HG03520 (cell line): ENCODE results near the gene SLC37A1.

Source experiments
- ATAC-seq: cut with Tn5 transposase; IDR thresholded peaks from one replicate; pipeline ENCODE4 v1.9.1; 2021; ENCODE audit warnings: mild to moderate bottlenecking, moderate library complexity; ENCODE audit not compliant: unreplicated experiment

Gene SLC37A1

DNA sequence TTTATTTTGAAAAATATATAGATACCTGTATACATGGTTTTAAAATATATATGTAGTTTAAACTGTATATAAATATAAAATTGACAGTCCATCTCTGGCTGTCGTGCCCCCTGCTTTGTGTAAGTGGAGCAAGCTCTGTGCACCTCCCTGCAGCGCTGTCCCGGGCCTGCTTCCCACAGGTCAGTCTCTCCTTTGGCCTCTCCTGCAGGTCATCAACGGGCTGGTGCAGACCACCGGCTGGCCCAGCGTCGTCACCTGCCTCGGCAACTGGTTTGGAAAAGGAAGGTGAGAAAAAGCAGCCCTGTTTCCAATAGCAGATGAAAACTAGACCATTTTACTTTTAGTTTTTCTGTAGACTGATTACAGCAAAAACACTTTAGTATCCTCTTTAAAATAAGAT, 28.5 kb downstream of the SLC37A1 start:
- ATAC-seq = no peak

DNA sequence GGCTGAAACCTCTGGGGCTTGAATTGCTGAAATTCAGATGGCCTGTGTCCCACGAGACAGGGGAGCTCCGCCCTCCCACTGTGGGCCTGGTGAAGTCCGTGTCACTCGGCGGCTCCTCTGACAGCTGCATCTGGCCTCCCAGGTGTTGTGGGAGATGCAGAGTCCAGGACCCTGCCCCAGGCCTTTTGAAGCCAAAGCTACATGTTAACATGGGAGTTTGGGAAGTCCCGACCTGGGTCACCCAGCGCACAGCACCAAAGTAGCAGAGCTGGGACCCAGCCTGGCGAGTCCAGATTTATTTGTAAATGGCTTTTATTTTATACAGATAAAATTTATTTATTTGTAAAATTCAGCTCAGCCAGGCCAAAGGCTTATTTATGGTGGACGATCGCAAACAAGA, 28.9 kb downstream of the SLC37A1 start:
- no peak for ATAC-seq

DNA sequence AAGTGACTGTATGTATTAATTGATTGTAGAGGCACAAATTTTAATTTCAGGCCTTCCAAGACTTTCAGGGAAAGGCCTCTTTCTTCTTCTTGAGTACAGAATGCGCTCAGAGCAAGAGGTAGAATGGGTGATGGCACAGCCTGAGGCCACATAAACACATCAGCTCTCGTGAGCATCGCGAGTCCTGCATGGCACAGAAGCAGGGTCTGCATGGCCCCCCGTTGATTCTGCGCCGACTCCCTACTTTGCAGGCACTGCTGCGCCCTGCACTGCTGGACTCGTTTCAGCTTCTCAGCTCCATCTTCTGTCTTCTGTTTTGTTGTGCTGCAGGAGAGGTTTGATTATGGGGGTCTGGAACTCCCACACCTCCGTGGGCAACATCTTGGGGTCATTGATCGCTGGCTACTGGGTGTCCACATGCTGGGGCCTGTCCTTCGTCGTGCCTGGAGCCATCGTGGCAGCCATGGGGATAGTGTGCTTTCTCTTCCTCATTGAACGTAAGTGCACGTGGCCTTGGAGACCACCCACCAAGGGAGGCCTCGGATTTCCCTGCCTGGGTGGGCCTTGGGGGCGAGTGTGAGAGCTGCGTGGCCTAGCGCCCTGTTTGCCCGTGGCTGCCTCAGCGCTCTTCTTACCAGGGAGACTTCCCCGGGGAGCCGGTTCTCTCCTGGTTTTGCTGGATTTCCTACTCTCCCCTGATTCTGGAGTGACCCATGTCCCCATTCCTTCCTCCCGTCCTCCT, 29.6 kb downstream of the SLC37A1 start:
- no peak for ATAC-seq

DNA sequence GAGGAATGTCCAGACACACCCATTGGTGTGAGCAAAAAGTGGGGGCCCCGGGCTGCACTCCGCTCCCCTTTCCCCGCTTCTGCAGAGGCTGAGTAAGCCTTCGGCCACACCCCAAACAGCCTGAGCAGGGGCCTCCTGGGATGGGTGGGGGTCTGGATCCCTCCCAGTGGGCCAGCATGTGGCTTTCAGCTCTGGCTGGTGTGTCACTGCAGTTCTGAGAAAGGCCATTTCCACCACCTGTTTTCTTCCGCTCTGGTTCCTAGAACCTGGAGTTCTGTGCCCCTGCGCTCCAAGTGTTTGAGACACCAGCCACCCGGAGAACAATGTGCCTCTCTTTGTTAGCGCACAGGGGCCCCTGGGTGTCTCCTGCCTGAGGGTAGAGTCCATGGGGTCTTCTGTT, 30.9 kb downstream of the SLC37A1 start:
- no peak for ATAC-seq

DNA sequence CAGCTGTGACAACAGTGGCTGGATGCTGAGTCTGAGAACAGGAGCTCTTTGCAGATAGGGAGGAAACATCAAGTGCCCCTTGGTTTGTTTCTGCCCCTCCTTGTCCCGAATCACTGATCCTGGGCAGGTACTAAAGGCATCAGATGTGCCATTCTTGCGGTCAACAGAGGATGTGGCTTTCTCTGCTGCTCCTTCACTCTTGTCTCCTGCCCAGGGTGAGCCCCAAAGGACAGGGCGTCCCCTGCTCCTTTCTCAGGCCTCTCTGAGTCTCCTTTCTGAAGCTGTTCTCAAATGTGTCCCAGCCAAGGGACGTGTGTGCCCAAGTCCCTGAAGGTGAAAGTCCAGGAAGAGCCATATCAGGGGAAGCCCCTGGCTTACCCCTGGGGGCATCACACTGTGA, 31.7 kb downstream of the SLC37A1 start:
- ATAC-seq = no peak

DNA sequence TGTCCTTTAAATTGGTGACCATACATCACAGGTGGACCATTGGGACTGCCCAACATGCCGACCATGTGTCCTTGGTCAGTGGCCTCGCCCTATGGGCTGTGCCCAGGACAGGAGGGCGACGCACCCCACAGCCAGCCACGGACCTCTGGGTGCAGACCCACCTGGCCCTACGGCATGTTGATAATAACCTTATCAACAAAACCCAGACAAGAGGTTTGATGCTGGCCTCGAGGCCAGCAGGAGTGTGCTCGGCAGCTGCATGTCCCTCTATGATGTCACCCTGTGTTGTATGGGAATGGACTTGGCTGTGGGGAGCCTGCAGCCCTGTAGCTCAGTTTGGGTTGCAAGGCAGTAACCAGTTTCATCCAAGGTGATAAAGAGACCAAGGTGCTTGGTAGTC, 32.1 kb downstream of the SLC37A1 start:
- no peak for ATAC-seq

DNA sequence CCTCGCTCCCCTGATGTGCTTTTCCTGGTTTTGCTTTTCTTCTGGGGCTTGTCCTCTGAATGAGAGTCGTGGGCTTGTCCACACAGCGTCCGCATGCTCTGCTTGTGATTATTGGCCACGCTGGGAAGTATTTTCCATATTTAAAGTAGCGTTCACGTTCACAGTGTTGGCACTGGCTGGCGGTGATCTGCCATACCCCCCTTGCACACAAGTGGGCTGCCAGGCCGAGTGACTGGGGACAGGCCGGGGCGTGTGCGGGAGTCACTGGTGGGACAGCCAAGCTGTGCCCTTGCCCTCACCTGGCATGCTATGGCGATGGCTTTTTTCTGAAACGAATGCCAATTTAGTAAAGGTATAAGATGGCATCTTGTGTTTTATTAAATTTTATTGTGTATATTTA, 32.8 kb downstream of the SLC37A1 start:
- no peak for ATAC-seq

DNA sequence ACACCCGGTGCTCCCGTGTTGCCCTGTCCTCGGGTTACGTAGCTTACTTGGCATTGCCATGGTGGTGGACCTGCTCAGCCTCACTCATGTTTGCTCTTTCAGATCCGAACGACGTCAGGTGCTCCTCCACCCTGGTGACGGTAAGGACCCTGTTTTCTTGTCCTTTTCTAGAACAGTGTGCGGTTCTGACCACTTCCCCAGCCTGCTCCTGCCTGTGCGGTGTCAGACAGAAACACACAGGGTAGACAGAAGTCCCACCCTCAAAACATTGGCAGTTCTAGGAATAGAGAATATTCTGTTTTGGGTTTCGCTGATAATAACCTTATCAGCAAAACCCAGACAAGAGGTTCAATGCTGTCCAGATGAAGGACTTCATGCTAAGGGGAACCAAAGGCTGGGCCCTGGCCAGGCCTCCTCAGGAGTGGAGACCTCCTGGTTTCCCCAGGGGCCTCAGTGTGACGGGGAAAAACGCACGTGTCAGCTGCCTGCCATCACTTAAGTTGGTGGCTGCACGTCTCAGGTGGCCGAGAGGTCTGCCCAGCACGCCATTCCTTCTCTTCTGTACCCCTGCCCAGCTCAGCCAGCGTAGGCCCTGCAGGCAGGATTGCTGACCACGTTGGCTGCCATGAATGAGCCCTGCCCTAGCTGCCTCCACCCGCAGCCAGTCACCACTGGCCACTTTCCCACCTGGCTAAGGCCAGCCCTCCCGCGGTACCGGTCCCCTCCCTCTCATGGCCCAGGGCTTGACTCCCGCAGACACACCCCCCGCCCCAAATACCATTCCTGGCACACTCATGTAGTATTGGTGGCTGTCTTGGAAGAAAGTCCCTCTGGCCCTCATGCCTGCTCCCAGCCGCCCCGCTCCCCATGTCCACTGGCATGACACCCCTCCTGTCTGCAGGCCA, 33.6 kb downstream of the SLC37A1 start:
- no peak for ATAC-seq

DNA sequence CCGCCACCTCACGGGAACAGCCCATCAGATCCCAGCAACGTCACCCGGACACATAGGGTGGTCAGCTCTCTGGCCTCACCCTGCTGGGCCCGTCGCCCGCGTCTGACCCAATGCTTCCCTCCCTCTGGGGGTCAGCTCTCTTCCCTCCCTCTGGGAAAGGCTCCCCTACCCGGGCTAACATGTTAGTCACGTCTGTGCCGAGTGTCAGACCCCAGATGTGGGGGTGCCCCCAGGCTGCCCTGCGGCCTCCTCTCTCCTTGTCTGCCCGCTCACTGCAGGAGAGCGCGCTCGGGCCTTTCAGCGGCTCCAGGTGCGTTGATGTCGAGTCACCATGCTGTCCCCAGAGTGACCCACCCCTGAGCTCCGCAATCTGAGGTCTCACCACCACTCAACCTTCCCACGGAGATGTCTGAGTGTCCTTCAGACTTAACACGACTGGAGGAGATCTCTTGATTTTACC, 34.3 kb downstream of the SLC37A1 start:
- no peak for ATAC-seq

DNA sequence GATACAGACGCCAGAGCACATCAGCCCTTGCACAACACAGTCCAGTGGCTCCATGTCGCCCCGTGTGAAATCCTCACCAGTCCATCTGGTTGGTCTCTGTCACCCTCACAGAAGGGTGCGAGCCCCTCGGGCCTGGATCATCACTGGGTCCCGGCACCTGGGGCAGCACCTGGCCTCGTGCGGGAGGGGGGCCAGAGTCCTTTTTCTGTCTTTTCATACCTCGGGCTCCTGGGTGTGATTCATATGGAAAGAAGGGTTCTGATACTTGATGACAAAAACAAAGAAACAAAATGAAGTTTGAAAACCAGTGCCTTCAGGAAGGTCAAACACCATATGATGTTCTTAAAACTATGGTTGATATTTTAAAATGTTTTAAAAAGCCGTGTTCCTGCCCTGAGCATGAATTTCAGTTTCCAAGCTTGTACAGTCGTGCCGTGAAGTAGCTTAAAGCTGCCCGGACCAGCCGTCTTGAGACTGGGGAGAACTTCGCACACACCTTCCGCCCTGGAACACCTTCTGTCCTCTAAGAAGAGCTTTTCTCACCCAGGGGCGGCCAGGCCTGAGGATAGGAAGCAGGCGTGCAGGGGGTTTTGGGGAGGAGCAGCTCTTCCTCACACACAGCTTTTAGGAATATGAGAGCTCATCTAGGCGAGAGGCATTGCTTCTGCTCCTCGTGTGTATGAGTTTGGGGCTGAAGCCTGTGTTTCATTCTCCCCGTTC, 35.2 kb downstream of the SLC37A1 start:
- no peak for ATAC-seq

DNA sequence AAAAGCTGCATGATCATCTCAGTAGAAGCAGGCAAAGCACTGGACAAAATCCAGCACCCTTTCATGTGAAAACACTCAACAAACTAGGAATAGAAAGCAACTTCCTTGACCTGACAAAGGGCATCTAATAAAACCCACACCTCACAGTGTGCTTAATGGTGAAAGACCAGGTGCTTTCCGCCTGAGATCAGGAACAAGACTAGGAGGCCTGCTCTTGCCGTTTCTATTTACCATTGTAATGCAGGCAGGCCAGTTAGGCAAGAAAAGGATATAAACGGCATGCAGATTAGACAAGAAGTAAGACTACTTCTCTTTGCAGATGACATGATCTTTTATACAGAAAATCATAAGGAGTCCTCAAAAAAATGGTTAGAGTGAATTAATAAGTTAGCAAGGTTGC, 37.2 kb downstream of the SLC37A1 start:
- no peak for ATAC-seq

DNA sequence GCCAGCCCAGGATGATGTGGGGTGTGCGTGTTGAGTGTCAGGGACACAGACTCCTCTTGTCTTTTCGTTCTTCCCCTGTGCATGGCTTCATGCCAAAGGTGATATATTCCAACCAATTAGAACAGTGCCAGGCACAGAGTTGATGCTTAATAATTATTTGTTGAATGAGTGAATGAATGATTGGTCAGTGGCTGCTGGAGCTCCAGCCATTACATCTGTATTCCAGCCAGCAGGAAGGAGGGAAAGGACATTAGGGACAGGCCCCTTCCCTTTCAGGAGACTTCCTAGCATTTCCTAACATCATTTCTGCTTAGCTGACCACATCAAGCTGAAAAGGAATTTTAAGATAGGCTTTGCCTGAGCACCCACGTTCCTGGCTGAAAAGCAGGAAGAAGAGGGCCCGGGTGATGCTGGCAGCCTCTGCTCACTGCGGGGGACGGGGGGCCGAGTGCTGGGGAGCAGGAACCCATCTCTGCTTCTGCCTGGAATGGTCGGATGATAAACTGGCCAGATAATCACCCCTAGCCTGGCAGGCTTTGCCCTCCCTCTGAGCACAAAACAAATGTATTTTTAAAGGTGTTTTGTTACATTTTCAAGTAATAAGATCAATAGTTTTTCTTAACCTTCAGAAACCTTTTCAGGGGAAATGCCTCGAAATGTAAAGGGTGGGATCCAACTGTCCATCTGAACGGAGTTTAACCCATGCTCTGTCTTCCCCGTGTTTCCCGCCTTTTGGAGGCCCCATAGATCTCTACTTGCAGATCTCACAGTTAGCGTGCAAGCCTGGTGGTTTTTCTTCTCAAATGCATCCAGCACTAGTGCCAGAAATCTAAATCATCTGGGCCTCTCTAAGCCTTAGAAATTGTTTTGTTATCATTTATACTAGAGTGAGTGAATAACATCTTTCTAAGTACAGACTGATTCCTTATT, 39.0 kb downstream of the SLC37A1 start:
- ATAC-seq = no peak

DNA sequence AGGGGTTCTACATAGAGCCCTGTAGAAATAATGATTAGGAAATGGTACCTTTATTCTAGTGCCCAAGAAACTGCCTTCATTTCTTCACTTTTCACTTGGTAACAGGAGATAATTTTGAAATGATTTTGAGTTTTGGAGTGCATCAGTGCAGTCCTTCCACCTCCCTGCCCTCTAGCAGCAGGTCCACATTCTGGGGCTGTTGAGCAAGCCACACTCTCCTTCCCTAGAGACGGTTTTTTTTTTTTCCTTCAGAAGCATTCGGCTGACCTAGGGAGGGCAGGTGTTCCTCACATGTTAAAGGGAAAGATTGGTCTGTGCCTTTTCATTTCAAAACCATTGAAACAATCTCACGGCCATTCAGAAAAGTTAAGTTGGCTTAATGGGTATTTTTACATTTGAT, 39.8 kb downstream of the SLC37A1 start:
- ATAC-seq = no peak

DNA sequence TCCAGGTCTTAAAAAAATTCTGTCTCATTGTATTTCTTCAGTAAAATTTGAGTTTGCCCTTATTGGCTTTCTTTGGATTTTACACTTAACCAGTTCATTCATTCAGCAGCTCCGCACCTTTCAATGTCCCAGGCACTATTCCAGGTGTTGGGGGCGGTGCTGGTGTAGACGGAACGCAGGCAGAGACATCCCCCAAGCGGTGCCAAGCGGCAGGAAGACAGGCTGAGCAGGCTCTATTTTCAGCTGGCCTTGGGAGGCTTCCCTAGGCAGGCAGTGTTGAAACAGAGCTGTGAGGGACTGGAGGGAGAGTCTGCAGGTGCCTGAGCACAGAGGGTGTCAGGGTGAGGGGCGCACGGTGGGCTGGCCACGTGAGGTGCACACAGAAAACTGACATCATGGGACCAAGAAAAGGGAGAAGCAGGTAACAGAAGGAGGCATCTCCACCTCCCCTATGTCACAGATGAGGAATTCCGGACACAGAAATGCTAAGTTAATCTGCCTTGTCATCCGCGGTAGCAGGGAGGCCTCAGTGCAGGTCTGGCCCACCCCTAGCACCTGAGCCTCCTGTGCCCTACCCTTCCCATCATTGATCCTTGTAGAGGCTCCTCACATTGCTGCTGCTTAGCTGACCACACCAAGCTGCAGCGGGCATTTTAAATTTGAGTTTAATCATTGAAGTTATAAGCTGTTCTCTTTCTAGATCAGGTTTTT, 40.8 kb downstream of the SLC37A1 start:
- no peak for ATAC-seq

DNA sequence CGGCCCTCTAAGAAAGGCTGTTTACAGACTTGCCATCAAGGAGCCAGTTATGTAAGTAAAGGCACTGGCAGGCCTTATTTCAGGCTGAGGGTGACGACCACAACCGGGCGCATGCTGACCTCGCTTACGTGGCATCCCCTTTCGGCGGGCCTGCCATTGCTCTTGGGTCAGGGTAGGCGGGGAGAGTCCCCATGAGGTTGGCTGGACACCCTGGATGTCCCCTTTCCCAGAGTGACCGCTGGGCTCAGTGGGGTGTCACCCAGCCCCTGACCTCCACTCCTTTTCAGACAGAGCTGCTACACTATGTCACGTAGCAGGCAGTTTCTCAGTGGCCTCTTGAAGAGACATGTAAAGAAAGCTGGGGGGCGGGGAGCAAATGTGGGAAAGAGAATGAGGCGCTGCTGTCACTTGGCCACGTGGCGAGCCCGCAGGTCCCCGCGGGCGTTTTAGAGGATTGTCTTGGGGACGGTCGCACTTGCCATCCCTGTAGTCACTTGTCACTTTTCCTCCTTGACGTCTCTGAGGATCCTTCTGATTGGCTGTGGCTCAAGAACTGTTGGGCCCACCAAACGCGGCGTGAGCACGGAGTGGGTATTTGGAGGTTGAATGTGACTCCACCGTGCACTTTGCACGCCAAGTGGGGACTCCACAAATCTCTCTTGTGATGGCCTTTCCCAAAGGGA, 42.2 kb downstream of the SLC37A1 start:
- no peak for ATAC-seq

DNA sequence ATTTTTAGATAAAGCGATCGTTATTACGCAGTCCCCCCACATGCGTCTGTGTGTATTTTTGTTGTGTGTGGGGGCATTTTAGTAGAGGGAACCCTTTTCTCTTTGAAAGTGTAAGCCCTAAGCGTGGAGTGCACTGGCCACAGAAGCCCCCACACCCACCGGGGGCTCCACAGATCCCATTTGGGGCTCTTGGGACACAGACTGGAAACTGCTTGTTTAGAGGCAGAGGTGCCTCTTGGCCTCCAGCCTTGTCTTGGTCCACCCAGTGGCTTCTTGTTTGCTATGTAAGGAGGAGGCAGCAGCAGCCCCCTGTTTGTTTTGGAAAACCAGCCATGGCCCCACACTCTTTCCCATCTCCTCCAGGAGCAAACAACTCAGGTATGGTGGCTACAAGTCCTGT, 42.8 kb downstream of the SLC37A1 start:
- no peak for ATAC-seq

DNA sequence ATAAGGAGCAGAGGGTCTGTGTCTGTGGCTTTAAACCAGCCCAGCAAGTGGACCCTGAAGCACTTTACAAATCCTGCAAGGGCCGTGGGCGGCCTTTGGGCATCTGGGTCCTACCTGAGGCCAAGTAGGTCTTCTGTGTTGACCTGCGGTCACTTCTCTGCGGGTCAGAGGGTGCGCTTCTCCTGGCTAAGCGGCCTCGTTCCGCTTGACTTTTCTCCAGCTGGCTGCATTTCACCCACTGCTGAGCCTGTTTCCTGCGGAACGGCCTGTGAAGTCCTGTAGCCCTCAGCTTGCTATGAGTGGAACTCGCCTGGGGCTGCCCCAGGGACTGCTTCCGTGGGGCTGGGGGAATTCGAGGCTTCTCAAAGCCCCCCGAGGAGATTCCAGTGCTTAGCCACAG, 43.3 kb downstream of the SLC37A1 start:
- no peak for ATAC-seq

DNA sequence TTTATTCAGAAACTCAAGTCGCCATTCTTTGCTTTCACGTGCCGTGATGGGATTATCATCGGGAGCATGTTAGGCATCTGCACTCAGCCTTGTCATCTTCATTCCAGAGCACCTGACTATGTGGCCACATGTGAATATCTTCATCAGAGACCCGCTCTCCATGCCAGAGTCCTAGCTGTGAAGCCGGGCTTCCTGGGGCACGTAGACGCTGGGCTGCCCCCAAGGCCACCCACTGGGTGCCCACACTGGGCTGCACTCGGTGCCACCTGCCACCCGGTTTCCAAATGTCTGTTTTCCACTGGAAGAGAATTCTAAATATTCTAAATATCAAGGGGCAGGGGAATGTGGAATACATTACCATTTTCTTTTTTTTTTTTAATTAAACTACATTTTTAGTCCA, 43.8 kb downstream of the SLC37A1 start:
- no peak for ATAC-seq

DNA sequence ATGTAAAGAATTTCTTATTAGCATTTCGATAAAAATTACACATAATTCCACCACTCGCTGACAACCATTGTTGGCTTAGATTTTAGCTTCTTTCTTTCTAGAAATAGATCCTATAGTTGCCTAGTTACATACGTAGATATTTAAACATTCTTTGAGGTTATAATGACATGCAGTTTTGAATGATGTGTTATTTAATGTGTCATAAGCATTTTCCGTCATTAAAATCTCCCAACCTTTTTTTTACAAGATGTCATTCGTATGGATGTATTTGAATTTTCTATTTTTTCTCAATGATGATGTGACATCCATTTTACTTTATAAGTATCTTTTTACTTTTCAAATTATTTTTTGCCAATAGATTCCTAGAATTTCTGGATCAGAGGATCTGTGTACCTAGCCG, 44.7 kb downstream of the SLC37A1 start:
- no peak for ATAC-seq
